Measurements from ENCODE around the gene PPP3CA. TPM values are rescaled to one million over a fixed set of nuclear protein-coding genes. Genes with fewer than 3 reads are reported as not detected.
"Not testable (repeated sequence)": the region's sequence is repeated elsewhere in the genome, so short reads cannot be mapped to it uniquely, and the experiment has no call there.

Gene PPP3CA
- total and polyA plus RNA-seq, 4 experiments from 2014 or later, result 5.0 to 41.8 (median 22.9) TPM

DNA sequence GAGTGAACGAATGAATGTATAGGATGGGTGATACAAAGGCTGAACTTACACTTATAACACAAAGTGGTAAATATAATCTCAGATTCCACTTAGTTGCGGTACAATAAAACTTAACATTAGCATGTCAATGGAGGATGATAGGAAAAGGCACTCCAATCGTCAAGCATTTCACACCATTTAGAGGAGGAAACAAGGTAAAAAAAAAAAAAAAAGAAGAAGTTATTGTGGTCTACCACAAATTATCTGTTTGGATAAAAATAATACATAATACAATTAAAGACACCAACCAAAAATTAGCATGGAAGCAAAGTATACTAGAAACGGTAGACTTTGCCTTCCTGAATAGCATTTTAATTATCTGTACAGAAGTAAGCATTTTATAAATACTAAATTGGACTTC, 205.5 kb downstream of the PPP3CA start:
- ChIA-PET CTCF (ENCODE audit: partially characterized antibody) (no interaction called here), POLR2A (ENCODE audit: partially characterized antibody) (interaction anchor here (0.7 kb wide), 1 partner anchor 122 kb away, joined by 3 read pairs; no protein-coding TSS in a partner anchor)
- Mint-ChIP-seq H3K36me3 (peaks cover 0 to 5% of the 10 kb centered on the region in 2 donors), H3K27ac (peak overlapping the region in 2 of 7 donors; percentile 15 to 20), H3K4me3 (no peak overlapping the region), H3K9me3 (peaks cover 0 to 1% (median 0%) of the 10 kb centered on the region in 8 donors), H3K27me3 (no peaks in the 10 kb centered on the region), H3K4me1 (peaks cover 41 to 59% (median 51%) of the 10 kb centered on the region in 4 donors)
- H3K27ac ChIP-seq (ENCODE audit: low read depth, low read length), result no peak overlapping the region
- H3K27me3 ChIP-seq (ENCODE audit: insufficient read depth, low read length), result no peaks in the 10 kb centered on the region
- peaks cover 34% of the 10 kb centered on the region for H3K4me1 ChIP-seq (ENCODE audit: insufficient read depth, low read length)
- DNase-seq, result no peak
- no peaks in the 10 kb centered on the region for H3K9me3 ChIP-seq (ENCODE audit: control insufficient read depth in 1 of 2, low read length in 2 of 2)
- no peaks in the 10 kb centered on the region for H3K36me3 ChIP-seq (ENCODE audit: insufficient read depth, low read length)
- intact Hi-C loops (cut with micrococcal nuclease), result no loop called here
- H3K4me3 ChIP-seq (ENCODE audit: low read length in 2 of 2), result no peak overlapping the region

DNA sequence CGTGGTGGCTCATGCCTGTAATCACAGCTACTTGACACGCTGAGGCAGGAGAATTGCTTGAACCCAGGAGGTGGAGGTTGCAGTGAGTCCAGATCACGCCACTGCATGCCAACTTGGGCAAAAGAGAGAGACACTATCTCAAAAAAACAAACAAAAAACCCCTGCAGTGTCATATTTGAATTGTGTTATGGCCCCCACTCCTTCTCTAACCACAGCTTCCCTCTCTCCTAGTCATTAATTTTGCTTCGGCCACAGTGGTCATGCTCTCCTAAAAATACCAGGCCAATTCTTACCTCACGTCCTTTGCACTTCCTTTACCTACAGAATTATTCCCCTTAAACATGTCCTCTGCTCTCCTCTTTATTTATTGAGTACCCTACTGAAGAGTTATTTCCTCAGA, 206.1 kb downstream of the PPP3CA start:
- H3K36me3 Mint-ChIP-seq, result peaks cover 0 to 5% of the 10 kb centered on the region in 2 donors
- intact Hi-C loops (cut with micrococcal nuclease), result no loop called here
- Histone ChIP-seq H3K4me3 (ENCODE audit: low read length in 2 of 2) (no peak overlapping the region), H3K9me3 (ENCODE audit: control insufficient read depth in 1 of 2, low read length in 2 of 2) (no peaks in the 10 kb centered on the region), H3K27ac (ENCODE audit: low read depth, low read length) (no peak overlapping the region), H3K4me1 (ENCODE audit: insufficient read depth, low read length) (peaks cover 36% of the 10 kb centered on the region), H3K36me3 (ENCODE audit: insufficient read depth, low read length) (no peaks in the 10 kb centered on the region), H3K27me3 (ENCODE audit: insufficient read depth, low read length) (no peaks in the 10 kb centered on the region)
- ChIA-PET CTCF (ENCODE audit: partially characterized antibody) (no interaction called here), POLR2A (ENCODE audit: partially characterized antibody) (no interaction called here)
- peak overlapping the region in 1 of 7 donors; percentile 6 for H3K27ac Mint-ChIP-seq
- peaks cover 0 to 1% (median 0%) of the 10 kb centered on the region in 8 donors for H3K9me3 Mint-ChIP-seq
- peaks cover 46 to 66% (median 56%) of the 10 kb centered on the region in 4 donors for H3K4me1 Mint-ChIP-seq
- peak overlapping the region in 1 of 8 donors; percentile 55 for H3K4me3 Mint-ChIP-seq
- no peaks in the 10 kb centered on the region for H3K27me3 Mint-ChIP-seq
- no peak for DNase-seq

DNA sequence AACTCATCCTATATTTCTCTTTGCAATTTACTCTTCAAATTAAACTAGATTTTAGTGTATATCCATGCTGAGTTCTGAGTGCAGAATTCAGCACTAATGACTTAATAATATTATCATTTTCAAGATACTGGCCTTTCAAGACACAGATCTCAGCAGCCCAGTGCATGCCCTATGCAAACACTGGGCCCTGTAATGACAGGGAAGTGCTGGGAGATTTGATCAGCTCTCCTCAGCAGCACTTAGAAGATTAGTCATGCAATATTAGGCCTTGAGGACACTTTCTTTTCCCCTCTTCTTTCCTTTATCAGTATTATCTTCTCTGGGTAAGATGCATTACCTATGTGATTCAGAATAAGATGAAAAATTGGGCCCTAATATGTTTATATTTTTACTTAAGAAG, 207.1 kb downstream of the PPP3CA start:
- Mint-ChIP-seq H3K9me3 (peaks cover 0 to 1% (median 0%) of the 10 kb centered on the region in 8 donors), H3K4me3 (no peak overlapping the region), H3K27ac (no peak overlapping the region), H3K4me1 (peaks cover 51 to 69% (median 62%) of the 10 kb centered on the region in 4 donors), H3K27me3 (no peaks in the 10 kb centered on the region), H3K36me3 (peaks cover 1 to 5% of the 10 kb centered on the region in 2 donors)
- H3K27me3 ChIP-seq (ENCODE audit: insufficient read depth, low read length), result no peaks in the 10 kb centered on the region
- H3K9me3 ChIP-seq (ENCODE audit: control insufficient read depth in 1 of 2, low read length in 2 of 2), result no peaks in the 10 kb centered on the region
- no peak overlapping the region for H3K4me3 ChIP-seq (ENCODE audit: low read length in 2 of 2)
- intact Hi-C loops (cut with micrococcal nuclease), result no loop called here
- CTCF ChIA-PET (ENCODE audit: partially characterized antibody), result no interaction called here
- POLR2A ChIA-PET (ENCODE audit: partially characterized antibody), result no interaction called here
- no peak for DNase-seq
- no peaks in the 10 kb centered on the region for H3K36me3 ChIP-seq (ENCODE audit: insufficient read depth, low read length)
- H3K27ac ChIP-seq (ENCODE audit: low read depth, low read length), result no peak overlapping the region
- H3K4me1 ChIP-seq (ENCODE audit: insufficient read depth, low read length), result peaks cover 45% of the 10 kb centered on the region

DNA sequence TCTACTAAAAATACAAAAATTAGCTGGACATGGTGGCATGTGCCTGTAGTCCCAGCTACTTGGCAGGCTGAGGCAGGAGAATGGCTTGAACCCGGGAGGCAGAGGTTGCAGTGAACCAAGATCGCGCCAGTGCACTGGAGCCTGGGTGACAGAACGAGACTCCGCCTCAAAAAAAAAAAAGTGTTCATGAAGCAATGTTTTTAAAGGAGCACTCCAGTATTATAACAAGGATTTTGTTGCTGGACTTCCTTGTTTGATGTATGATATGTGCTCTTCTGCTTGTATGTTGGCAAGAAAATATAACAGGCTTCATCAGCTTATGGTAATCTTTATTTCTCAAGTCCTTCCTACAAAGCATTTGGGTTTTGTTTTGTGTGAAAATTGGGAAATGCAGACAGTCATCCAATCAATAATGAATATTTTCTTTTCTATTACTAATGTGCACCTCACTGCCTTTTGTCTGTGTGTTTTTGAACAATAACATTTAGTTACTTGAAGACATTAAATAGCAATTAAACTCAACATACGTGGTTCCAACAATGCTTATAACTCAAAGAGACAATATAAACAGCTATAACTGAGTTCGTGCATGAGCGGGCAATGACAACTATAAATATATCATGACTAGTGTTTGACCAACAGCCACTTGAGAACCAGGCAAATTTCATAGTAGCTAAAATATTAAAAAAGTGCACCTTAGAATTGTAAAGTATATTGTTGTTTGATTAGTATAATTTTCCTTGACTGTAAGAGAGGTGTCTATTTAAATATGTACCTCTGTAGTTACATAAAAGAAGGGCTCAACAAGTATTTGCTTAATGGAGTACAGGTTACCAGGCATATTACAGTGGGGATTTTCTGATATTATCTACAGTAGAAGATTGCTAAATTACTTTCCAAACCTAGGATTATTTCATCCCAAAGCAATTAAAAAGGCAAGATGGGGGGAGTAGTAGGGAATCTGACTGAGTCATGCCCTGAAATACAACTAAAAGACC, 210.7 kb downstream of the PPP3CA start:
- peak overlapping the region in 1 of 7 donors; percentile 53 for H3K27ac Mint-ChIP-seq
- peaks cover 6 to 12% of the 10 kb centered on the region in 2 donors for H3K36me3 Mint-ChIP-seq
- H3K4me3 ChIP-seq (ENCODE audit: low read length in 2 of 2), result no peak overlapping the region
- no peaks in the 10 kb centered on the region for H3K27me3 ChIP-seq (ENCODE audit: insufficient read depth, low read length)
- H3K4me3 Mint-ChIP-seq, result peak overlapping the region in 6 of 8 donors; percentile 36 to 86 (median 65)
- POLR2A ChIA-PET (ENCODE audit: partially characterized antibody), result no interaction called here
- peaks cover 40 to 63% (median 50%) of the 10 kb centered on the region in 4 donors for H3K4me1 Mint-ChIP-seq
- H3K36me3 ChIP-seq (ENCODE audit: insufficient read depth, low read length), result no peaks in the 10 kb centered on the region
- H3K9me3 ChIP-seq (ENCODE audit: control insufficient read depth in 1 of 2, low read length in 2 of 2), result no peaks in the 10 kb centered on the region
- CTCF ChIA-PET (ENCODE audit: partially characterized antibody), result no interaction called here
- intact Hi-C loops (cut with micrococcal nuclease), result no loop called here
- H3K9me3 Mint-ChIP-seq, result peaks cover 0 to 11% (median 3%) of the 10 kb centered on the region in 8 donors
- H3K4me1 ChIP-seq (ENCODE audit: insufficient read depth, low read length), result peaks cover 21% of the 10 kb centered on the region
- H3K27ac ChIP-seq (ENCODE audit: low read depth, low read length), result no peak overlapping the region
- no peaks in the 10 kb centered on the region for H3K27me3 Mint-ChIP-seq
- no peak for DNase-seq

DNA sequence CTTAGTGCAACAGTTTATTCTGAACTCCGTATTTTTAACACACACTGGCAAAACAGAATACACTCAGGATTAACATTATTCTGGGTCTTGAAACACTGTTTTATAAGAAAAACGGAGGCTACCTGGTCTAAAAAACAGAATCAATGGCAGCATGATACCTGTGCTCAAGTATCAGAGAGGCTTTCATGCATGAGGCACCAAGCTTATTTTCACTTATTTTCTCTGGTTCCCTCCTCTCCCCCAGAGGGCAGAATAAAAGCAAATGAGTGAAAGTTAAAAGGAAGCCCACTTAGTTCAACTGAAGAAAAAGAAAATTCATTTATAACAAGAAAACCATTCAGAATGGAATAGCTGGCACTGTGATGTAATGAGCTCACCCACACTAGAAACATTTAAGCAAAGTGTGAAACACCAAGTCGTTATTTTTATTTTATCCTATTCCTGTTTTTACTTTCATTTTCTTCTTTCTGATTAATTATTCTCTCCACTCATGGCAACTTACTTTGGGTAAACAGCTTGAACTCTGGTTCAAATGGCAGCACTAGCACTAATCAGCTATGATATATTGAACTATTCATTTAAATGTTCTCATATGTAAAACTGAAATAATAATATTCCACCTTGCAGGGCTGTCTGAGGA, 211.8 kb downstream of the PPP3CA start:
- Histone ChIP-seq H3K4me3 (ENCODE audit: low read length in 2 of 2) (no peak overlapping the region), H3K27me3 (ENCODE audit: insufficient read depth, low read length) (no peaks in the 10 kb centered on the region), H3K27ac (ENCODE audit: low read depth, low read length) (no peak overlapping the region), H3K9me3 (ENCODE audit: control insufficient read depth in 1 of 2, low read length in 2 of 2) (no peaks in the 10 kb centered on the region), H3K4me1 (ENCODE audit: insufficient read depth, low read length) (peaks cover 16% of the 10 kb centered on the region), H3K36me3 (ENCODE audit: insufficient read depth, low read length) (no peaks in the 10 kb centered on the region)
- peaks cover 37 to 62% (median 47%) of the 10 kb centered on the region in 4 donors for H3K4me1 Mint-ChIP-seq
- peak overlapping the region; percentile 5 to 86 (median 66) for H3K4me3 Mint-ChIP-seq
- intact Hi-C loops (cut with micrococcal nuclease), result no loop called here
- H3K36me3 Mint-ChIP-seq, result peaks cover 8 to 9% of the 10 kb centered on the region in 2 donors
- ChIA-PET CTCF (ENCODE audit: partially characterized antibody) (no interaction called here), POLR2A (ENCODE audit: partially characterized antibody) (no interaction called here)
- H3K27me3 Mint-ChIP-seq, result no peaks in the 10 kb centered on the region
- DNase-seq, result no peak
- peaks cover 0 to 16% (median 3%) of the 10 kb centered on the region in 8 donors for H3K9me3 Mint-ChIP-seq
- peak overlapping the region in 4 of 7 donors; percentile 13 to 82 (median 24) for H3K27ac Mint-ChIP-seq

DNA sequence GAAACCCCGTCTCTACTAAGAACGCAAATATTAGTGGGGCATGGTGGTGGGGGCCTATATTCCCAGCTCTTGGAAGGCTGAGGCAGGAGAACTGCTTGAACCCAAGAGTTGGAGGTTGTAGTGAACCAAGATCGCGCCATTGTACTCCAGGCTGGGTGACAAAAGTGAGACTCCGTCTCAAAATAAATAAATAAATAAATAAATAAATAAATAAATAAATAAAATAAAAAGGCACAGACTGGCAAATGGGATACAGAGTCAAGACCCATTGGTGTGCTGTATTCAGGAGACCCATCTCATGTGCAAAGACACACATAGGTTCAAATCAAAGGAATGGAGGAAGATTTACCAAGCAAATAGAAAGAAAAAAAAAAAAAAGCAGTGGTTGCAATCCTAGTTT, 216.3 kb downstream of the PPP3CA start:
- Mint-ChIP-seq H3K9me3 (peaks cover 0 to 23% (median 3%) of the 10 kb centered on the region in 8 donors), H3K4me1 (peaks cover 25 to 65% (median 45%) of the 10 kb centered on the region in 4 donors), H3K36me3 (peaks cover 8 to 19% of the 10 kb centered on the region in 2 donors)
- H3K27ac Mint-ChIP-seq; H3K4me3 ChIP-seq (ENCODE audit: low read length in 2 of 2); H3K4me3 Mint-ChIP-seq; CTCF ChIA-PET (ENCODE audit: partially characterized antibody); H3K27me3 ChIP-seq (ENCODE audit: insufficient read depth, low read length); DNase-seq; H3K4me1 ChIP-seq (ENCODE audit: insufficient read depth, low read length); intact Hi-C loops (cut with micrococcal nuclease); POLR2A ChIA-PET (ENCODE audit: partially characterized antibody); H3K9me3 ChIP-seq (ENCODE audit: control insufficient read depth in 1 of 2, low read length in 2 of 2); H3K36me3 ChIP-seq (ENCODE audit: insufficient read depth, low read length); H3K27ac ChIP-seq (ENCODE audit: low read depth, low read length); H3K27me3 Mint-ChIP-seq: not testable (repeated sequence)

DNA sequence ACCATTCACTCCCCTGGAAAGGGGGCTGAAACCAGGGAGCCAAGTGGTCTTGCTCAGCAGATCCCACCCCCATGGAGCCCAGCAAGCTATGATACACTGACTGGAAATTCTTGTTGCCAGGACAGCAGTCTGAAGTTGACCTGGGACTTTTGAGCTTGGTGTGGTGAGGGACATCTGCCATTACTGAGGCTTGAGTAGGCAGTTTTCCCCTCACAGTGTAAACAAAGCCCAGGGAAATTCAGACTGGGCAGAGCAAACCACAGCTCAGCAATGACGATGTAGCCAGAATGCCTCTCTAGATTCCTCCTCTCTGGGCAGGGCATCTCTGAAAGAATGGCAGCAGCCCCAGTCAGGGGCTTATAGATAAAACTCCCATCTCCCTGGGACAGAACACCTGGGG, 218.4 kb downstream of the PPP3CA start:
- H3K27ac Mint-ChIP-seq; CTCF ChIA-PET (ENCODE audit: partially characterized antibody): not testable (repeated sequence)

More for the DNA sequence above, 218.4 kb downstream of the PPP3CA start:
- H3K9me3 ChIP-seq (ENCODE audit: control insufficient read depth in 1 of 2, low read length in 2 of 2); H3K4me3 ChIP-seq (ENCODE audit: low read length in 2 of 2); DNase-seq; H3K27me3 ChIP-seq (ENCODE audit: insufficient read depth, low read length); intact Hi-C loops (cut with micrococcal nuclease); H3K36me3 ChIP-seq (ENCODE audit: insufficient read depth, low read length); POLR2A ChIA-PET (ENCODE audit: partially characterized antibody); H3K4me3 Mint-ChIP-seq; H3K27me3 Mint-ChIP-seq; H3K27ac ChIP-seq (ENCODE audit: low read depth, low read length); H3K4me1 ChIP-seq (ENCODE audit: insufficient read depth, low read length): not testable (repeated sequence)
- Mint-ChIP-seq H3K9me3 (peaks cover 0 to 23% (median 3%) of the 10 kb centered on the region in 8 donors), H3K36me3 (peaks cover 8 to 20% of the 10 kb centered on the region in 2 donors), H3K4me1 (peaks cover 21 to 56% (median 39%) of the 10 kb centered on the region in 4 donors)

Data from CD4-positive, alpha-beta memory T cell (primary cell).